GM19328 (cell line): ENCODE data around the gene C17orf114.

Source experiments
- ATAC-seq: cut with Tn5 transposase; IDR thresholded peaks from one replicate; pipeline ENCODE4 v1.9.1; 2021; ENCODE audit warnings: mild to moderate bottlenecking, moderate library complexity; ENCODE audit not compliant: unreplicated experiment

Gene C17orf114

GRCh38 chr17:4823373-4824089 lies 21.4 kb upstream of the C17orf114 start:
- no peak for ATAC-seq

- no peak for ATAC-seq
These were observed 20.7 kb upstream of the C17orf114 start for GRCh38 chr17:4822835-4823234.

DNA sequence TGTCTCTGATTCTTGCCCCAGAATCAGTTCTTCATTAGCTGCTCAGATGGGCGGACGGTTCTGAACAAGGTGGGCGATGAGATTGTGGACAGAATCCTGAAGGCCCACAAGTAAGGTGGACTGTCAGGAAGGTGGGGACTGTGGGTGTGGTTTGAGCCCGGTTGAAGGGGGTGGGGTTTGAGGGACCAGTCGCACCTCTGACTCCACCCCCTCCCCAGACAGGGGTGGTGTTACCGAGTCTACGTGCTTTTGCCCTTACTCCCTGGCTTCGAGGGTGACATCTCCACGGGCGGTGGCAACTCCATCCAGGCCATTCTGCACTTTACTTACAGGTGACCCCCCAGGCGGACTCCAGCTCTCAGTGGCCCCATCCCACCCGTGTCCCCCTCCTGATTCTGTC lies 16.1 kb upstream of the C17orf114 start:
- ATAC-seq = no peak

DNA sequence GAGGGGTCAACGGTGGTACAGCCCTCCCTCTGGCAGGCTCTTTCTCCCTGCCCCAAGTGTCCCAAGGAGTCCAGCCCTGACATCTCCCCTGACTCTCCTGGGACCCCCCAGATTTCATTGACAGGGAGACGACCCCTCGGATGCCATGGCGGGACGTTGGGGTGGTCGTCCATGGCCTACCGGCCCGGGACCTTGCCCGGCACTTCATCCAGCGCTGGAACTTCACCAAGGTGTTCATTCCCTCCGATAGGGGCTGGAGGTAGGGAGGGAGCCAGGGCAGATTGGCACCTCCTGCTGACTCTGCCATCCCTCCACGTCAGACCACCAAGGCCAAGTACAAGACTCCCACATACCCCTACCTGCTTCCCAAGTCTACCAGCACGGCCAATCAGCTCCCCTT lies 14.7 kb upstream of the C17orf114 start:
- ATAC-seq = no peak

GRCh38 chr17:4815043-4815675 lies 13.0 kb upstream of the C17orf114 start:
- ATAC-seq = no peak

GRCh38 chr17:4812690-4813089 lies 10.6 kb upstream of the C17orf114 start:
- no peak for ATAC-seq

DNA sequence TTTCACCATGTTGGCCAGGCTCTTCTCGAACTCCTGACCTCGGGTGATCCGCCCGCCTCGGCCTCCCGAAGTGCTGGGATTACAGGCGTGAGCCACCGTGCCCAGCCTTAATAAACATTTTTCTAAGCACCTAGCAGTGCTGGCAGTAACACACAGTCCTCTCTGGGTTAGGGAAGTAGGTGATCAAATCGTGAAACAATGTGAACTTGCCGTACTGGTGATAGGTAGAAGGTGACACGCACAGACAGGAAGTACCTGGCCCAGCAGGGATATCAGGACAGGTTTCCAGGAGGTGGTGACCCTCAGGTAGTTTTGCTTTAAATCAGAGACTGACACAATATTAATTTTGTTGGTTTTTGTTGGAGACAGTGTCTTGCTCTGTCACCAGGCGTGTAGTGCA lies 9.3 kb upstream of the C17orf114 start:
- no peak for ATAC-seq

DNA sequence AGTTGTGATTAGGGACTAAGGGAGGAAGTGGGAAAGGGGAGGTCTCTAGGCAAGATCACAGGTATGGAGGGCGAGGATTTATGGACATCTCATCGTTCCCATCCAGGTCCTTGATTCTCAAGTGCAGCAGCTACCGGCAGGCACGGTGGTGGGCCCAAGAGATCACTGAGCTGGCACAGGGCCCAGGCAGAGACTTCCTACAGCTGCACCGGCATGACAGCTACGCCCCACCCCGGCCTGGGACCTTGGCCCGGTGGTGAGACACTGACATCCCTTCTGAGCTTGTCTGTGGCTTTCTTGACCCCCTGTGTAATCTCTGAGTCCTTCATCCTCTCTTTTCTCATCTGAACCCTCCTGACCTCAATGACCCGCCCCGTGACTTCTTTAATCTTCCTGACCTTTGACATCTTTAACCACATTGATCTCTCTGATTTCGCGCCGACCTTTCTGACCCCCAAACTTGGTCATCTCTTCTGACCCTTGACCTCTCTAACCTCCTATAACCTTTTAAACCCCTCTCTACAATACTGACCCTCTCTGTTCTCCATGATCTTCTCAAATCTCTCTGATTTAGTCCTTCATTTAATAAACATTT lies 8.7 kb upstream of the C17orf114 start:
- ATAC-seq = no peak

DNA sequence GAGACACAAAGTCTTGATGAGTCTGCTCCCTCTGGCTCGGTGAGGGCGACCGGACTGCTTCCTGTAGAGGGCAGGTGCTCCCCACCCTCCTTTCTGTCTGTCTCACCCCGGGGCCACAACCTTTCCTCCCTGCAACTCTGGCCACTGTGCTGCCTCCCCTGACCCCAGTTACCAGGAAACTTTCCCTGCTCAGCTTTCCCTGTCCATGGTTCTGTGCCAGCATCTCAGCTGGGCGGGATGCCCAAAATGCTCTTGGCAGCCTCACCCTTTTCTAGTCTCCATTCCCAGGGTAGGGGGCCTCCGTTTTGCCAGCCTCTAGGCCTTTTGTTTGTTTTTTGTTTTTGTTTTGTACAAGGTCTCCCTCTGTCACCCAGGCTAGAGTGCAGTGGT lies 6.2 kb upstream of the C17orf114 start:
- no peak for ATAC-seq

DNA sequence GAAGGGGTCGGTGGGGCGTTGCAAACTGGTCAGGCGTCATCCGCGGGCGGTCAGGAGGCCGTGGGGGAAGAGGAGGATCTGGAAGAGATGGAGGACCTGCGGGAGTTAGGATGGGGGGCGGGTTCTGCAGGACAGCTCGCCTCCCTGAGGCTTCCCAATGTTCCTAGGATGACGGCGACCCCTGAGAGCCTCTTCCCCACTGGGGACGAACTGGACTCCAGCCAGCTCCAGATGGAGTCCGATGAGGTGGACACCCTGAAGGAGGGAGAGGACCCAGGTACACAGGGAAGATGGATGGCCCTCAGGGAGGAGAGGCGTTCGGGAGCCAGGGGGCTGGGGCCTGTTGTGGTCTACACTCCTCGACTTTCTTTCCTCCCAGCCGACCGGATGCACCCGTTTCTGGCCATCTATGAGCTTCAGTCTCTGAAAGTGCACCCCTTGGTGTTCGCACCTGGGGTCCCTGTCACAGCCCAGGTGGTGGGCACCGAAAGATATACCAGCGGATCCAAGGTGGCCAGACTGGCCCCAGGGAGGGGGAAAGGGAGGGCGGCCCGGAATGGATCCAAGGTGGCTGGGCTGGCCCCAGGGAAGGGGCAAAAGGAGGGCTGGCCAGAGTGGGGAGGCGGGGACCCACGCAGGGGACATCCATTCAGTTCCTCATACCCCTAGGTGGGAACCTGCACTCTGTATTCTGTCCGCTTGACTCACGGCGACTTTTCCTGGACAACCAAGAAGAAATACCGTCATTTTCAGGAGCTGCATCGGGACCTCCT lies 5.7 kb upstream of the C17orf114 start:
- no peak for ATAC-seq

DNA sequence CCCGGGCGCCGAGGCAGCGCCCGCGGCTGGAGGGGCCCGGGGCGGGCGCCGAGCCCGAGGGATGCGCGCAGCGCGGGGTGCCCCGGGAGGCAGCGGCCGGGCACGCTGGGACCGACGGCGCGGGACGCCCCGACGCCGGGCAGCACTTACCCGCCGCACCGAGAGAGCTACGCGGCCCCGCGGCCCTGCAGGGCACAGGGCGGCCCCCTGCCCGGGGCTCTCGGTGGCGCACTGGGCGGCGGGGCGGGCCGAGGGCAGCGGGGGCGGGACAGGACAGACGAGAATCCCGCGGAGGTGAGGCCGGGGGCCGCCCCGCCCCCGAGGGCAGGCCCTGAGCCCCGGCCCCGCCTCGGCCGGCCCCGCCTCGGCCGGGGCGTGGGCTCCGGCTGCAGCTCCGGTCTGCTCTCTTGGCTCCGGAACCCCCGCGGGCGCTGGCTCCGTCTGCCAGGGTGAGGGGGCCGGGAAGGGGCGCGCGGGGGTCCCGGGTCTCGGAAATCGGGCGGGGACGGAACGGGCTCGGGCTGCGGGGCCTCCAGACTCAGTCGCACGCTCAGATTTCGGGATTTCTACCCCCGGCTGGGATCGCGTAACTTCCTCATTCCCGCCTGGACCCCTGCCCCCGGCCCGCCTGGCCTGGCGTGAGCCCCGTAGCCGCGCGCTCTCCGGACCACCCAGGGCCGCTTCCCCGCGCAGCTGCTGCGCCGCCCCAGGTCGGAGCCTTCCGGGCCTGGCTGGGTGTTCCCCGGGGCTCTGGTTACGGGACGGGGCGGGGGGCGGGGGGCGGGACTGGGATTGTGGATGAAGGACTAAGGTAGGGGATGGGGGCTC lies 4.9 kb upstream of the C17orf114 start, which contains the start of gene PLD2:
Gene PLD2, plus strand, starts transcription at position 376 of the 828 bp plus-strand sequence. CDS start 621 bp downstream, outside the sequence.
- peak; percentile 95 for ATAC-seq

DNA sequence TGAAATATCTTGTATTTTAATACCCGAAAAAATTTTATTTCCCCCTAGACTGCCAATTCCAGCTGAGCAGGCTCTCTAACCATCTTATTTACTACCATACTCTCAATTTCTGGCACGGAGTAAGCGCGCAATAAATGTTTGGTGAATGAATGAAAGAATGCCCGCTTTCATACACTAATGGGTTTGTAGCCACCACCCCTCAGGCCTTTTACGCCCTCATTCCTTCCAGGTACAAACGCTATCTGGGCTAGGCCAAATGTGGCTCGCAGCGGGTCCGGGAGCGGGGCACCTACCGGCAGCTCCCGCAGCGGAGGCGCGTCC lies 4.3 kb upstream of the C17orf114 start:
- ATAC-seq = no peak

DNA sequence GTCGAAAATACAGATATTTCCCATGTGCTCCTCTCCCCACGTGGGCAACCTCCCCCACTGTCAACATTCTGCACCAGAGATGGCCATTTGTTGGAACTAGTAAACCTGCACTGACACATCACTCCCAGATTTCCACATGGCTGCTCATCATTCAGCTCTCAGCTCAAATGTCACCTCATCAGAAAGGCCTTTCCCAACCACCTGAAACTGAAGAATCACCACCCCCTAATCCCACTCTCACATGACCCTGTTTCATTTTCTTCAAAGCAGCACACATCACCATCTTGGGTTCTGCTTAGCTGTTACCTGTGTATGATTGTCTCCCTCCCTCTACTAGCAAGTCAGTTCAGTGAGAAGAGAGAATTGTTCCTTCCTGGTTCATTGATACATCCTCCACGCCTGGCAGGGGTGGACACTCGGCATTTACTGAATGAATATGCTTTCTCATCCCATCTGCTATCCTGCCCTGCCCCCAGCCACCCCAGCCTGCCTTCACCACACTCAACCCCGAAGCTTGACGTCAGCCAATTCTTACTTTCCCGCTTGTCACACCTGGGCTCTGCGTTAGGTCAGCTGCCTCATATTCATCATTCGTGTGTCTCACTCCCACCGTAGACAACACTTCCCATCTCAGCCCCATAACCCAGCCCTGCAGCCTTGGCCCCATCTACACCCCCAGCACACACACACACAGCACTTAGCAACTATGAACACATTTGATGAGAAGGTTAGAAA lies 1.5 kb downstream of the C17orf114 start:
- ATAC-seq = no peak

DNA sequence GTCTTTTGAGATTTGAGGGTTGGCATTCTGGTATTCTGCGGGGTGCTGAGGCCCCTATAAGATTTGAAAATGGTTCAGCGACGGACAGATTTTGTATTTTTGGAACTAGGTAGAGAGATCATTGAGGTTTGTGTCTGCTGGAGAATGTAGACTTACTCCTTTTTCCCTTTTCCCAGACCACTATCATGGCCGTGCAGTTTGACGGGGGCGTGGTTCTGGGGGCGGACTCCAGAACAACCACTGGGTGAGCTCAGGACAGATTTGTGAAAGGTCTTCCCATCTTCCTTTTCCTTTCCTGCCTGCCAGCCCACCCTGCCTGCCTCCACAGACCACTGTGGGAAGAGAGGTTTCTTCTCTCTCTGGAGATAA lies 5.6 kb downstream of the C17orf114 start:
- no peak for ATAC-seq

- ATAC-seq = no peak
These were observed 7.0 kb downstream of the C17orf114 start for GRCh38 chr17:4795168-4795567.

- no peak for ATAC-seq
These were observed 11.4 kb downstream of the C17orf114 start for GRCh38 chr17:4790705-4791088.

DNA sequence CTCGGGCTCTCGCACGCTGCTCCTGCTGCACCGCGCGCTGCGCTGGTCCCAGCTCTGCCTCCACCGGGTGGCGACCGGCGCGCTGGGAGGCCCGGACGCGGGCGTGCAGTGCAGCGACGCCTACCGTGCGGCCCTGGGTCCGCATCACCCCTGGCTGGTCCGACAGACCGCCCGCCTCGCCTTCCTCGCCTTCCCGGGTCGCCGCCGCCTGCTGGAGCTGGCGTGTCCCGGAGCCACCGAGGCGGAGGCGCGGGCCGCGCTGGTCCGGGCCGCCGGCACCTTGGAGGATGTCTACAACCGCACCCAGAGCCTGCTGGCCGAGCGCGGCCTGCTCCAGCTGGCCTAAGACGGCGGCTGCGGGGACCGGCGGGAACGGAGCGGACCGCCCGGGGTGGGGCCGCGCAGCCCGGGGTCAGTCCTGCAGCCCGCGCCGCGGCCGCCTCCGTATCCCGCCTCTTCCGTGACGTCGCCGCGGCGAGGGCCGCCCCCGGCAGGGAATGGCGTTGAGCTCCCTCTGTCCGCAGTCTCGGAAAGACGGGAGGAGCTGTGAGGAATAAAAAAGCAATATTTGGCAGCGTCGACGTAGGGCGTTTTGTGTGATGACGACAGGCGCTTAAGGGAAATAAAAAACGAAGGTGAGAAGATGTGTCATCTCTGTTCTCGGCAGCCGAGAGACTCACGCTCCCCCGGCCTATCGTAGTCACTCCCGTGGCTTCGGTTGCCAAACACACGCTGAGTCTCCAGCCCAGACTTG lies 12.0 kb downstream of the C17orf114 start:
- ATAC-seq = peak; percentile 83

DNA sequence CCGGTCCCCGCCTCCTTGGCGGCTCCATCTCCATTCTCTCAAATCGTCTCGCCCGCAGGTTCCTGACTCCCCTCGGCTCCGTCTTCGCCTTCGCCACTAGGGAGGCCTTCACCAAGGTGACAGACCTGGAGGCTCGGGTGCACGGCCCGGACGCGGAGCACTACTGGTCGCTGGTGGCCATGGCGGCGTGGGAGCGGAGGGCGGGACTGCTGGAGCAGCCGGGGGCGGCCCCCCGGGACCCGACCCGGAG lies 12.5 kb downstream of the C17orf114 start:
- ATAC-seq = no peak

- ATAC-seq = no peak
These were observed 13.1 kb downstream of the C17orf114 start, which contains the start of gene GLTPD2 for GRCh38 chr17:4788807-4789700. GLTPD2 (plus strand) TSS chr17:4788964; CDS start chr17:4789012, 48 bp downstream.
